Femur (tissue), 1 donor: Measurements from ENCODE around the gene PET100.

ENCODE experiments used
- DNase-seq: peaks from one replicate; pipeline ENCODE4 v3.0.0-alpha.2; 2017

PET100 gene

DNA sequence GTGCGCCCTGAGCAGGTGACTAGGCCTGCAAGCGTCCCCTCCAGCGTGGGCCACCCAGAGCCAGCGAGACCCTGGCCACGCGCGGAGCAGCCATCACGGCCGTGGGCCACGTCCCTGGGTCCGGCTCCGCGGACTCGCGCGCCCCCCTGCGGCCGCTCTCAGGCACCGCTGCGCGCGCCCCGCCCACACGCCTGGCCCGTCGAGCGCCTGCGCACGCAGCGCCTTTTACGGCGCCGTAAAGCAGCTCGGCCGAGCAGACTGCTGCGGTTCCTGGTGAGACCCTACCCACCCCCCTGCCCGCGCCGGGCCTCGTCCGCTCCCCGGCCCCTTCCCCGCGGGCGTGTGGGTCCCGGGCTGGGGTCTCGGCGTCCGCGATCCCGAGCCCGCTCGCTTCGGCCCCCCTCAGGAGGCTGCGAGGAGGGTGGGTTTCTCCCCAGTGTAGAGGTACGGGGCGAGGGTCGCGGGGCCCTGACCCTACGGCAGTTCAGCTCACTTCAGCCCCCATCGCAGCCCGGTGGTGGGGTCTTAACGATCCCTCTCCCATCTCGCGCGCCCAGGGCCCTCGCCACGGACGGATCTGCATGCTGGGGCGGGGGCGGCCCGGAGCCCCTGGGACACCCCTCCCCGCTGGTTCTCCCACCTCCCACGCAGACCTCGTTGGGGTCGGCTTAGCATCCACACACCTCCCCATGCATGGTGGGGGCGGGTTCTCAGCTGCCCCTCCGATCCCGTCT, 51.2 kb downstream of the PET100 start, which contains the start of gene TRAPPC5:
Gene TRAPPC5 (plus strand): TSS at position 228 of the 734 bp plus-strand sequence. CDS start 1,421 bp downstream, outside the sequence.
- DNase-seq, result peak; percentile 92
